ENCODE data around the gene CAMSAP1.

Gene CAMSAP1

DNA sequence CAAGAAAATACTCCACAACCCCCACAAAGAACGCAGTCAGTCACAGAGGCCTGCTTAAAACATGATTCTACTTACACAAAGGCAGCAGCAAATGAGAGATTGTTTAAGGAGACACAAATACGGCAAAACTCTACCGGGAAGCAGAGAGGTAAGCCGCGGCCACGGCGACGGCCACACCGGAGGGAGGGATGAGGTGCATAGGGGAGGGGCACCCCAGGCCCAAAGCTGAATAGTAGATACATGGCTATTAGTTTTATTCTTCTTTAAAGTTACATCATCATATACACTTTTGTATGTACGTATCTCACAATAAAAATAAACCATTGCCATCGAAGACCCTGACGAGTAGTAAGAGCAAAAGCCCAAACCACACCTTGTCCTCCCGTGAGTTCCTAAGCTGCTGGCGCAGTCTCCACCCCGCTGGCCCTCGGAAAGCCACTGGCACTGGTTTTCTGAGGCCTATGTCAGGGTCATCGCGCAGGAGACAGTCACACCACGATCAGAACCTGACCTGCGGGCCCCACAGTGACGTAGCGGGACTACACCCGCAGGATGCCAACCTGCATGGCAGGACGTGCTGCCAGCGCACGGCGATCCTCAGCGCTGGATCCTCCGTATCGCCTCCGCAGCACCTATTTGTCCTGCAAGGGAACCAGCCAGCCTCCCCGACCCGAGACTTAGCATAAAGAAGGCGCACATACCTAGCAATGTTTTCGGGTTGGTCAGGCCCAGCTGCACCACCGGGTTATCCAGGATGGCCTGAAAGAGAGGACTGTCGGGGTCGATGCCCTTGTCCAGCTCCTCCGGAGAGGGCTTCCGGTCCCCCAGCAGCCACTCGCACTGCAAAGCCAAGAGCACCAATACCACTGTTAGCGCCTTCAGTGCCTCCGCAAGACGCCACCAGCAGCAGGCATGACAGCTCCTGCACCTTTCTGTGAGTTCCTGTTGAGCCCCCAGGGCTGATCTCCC lies 30.5 kb upstream of the CAMSAP1 start:
- no peak for DNase-seq

- DNase-seq = no peak
Observed at GRCh38 chr9:135933114-135933513, 25.8 kb upstream of the CAMSAP1 start.

- no peak for DNase-seq
Observed at GRCh38 chr9:135932656-135933055, 25.3 kb upstream of the CAMSAP1 start.

DNA sequence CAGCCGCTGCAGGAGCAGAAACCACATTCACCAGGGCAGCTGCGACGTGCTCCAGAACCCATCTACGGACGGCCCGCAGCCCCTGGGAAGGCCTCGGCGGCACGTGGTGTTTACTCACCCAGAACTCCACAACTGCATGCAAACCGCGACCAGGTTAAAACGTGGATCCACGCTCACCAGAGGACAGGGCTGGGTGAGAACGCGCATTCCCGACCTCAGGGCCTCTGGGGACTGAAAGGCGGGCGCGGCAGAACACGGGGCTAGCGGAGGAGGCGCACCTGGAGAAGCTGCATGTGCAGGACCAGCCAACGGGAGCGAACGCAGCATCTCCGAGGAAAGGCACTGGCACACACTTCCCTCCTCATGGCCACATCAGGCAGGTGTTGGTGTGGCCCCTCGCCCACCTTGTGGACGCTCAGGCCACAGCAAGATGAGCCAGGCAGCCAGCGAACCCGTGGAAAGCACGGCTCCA lies 24.0 kb upstream of the CAMSAP1 start:
- no peak for DNase-seq

- DNase-seq = no peak
Observed at GRCh38 chr9:135930446-135931345, 23.4 kb upstream of the CAMSAP1 start.

DNA sequence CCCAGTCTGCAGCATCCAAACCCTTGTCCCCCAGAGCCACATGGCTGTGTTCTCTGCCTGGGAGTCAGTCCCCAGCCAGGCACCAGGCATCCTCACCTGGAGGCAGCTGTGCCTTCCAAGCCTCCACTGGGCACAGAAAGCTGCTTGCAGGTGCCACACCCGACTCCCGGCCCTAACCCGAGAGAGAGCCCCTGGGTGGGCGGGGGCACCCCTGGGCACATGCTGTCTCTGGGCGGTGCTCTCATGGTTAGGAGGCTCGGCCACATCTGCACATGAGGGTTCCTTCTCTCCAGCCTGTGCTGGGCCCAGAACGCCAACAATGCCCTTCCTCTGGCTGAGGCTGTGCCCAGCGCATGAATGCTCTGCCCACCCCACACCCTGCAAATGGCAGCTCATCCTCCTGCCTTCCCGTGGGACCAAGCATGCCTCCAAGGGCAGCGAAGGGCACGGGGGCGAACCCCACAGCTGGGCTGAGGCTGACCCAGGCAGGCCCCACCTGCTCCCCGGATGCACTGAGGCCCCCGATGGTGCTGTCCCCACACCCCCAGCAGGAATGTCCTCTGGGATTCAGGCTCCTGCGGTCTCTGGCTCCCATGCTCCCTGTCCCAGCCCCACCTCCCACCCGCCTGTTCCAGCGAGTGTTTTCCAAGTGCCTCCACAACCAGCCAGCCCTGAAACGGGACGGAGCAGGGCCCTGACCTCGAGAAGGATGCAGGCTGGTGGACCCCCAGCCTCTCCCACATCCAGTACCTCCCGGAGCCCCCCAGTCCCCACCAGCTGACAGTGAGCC lies 22.5 kb upstream of the CAMSAP1 start:
- DNase-seq = no peak

- DNase-seq = no peak
Observed at GRCh38 chr9:135928731-135929655, 21.6 kb upstream of the CAMSAP1 start.

GRCh38 chr9:135928074-135928730 lies 20.9 kb upstream of the CAMSAP1 start:
- no peak for DNase-seq

DNA sequence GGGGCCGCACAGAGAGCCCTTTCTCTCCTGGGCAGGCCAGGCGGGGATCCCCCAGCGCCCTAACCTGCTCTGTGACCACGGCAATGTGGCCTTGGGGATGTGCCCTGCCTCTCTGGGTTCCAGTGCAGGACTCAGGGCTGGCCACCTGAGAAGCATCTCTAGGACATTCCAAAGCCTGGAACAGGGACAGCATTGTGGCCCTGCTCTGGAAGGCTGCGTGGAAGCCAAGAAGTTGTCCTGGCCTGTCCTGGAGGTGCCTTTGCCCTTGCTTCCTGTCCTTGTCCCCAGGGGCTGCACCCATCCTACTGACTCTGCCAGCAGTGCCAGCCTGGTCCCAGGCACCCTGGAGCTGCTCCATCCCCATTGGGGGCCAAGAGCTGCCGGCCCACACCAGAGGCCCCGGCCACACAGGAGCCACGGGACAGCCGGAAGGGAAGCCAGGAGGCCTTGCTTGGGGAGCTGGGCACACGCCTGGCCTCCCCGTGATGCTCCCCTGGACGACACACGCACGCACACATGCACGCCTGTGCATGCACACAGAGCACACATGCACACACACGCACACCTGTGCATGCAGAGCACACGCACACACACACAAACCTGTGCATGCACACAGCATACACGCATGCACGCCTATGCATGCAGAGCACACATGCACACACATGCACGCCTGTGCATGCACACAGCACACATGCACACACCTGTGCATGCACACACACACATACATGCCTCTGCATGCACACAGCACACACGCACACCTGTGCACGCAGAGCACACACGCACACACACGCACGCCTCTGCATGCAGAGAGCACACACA lies 20.1 kb upstream of the CAMSAP1 start:
- DNase-seq = no peak

DNA sequence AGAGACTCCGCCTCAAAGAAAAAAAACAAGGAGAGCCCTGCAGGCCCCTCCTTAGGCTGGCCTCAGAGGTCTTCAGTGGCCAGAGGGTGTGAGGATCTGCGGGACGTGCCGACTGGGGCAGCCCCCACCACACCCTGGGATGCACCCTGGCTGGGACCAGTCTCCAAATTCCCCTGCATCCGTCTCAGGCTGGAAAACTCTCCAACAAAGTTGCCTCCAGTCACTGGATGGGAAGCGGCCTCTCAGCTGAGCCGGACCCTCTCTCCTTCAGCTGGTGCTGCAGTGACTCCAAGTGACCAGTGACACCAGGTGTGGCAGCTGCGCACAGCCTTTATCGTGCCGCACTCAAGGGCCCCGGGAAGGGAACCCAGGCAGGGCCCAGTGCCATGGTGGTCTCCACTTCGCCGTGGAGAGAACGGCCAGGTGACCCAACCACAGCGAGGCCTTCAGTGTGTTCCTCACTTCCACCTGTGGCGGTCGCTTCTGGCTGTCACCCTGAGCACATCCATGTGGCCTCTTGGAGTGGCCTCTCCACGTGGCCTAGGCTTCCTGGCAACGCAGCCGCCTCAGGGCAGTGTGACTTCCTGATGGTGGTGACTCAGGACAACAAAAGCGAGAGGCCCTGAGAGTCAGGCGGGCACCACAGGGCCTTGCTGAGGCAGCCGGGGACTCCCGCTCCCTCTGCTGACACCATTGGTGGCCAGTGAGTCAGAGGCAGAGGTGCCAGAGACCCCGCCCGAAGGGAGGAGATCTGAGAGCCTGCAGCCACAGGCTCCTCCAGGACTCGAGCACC lies 19.3 kb upstream of the CAMSAP1 start:
- no peak for DNase-seq

GRCh38 chr9:135925496-135926133 lies 18.3 kb upstream of the CAMSAP1 start:
- DNase-seq = no peak

DNA sequence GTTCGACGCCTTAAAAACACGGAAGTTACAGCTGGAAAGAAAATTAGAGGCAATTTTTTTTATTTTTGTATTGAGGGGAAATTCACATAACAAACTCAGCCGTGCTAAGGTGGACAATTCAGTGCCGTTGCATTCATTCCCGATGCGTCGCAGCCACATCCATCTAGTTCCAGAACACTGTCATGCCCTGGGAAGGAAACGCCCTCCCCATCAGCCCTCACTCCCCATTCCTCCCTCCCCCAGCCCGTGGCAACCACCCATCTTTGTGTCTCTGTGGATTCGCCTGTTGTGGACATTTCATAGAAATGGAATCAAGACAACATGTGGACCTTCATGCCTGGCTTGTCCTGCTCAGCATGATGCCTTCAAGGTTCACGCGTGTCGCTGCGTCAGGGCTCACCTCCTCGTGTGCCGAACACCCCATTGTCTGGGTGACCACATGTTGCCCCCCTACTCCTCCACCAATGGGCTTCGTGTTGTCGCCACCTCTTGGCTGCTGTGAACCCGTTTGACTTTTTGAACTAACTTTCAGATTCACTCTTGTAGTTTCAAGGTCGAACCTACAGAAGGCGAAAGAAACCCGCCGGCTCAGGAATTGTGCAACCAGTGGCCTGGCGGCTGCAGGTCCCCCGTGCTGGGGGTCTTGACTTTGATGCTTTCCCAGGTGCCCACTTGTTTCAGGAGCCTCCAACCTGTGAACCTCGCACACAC lies 17.4 kb upstream of the CAMSAP1 start:
- DNase-seq = no peak

DNA sequence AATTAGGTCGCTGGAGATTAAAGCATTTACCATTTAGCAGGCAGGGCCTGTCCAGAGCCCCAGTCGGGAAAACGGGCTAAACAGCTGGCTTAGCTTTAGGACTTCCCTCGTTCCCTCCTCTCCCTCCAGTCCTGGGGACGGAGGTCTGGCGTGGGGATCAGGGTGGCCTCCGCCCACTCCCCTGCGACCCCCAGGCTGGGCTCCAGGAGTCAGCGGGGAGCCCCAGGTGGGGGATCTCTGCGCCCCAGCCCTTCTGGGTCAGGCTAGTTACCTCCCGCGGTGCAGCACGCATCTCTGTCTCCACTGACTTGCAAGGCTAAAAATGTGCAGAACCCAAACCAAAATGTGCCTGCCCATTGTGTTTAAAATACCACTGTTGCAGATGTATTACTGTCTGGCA lies 16.2 kb upstream of the CAMSAP1 start:
- no peak for DNase-seq

- DNase-seq = no peak
Observed at GRCh38 chr9:135921749-135922310, 14.5 kb upstream of the CAMSAP1 start.

DNA sequence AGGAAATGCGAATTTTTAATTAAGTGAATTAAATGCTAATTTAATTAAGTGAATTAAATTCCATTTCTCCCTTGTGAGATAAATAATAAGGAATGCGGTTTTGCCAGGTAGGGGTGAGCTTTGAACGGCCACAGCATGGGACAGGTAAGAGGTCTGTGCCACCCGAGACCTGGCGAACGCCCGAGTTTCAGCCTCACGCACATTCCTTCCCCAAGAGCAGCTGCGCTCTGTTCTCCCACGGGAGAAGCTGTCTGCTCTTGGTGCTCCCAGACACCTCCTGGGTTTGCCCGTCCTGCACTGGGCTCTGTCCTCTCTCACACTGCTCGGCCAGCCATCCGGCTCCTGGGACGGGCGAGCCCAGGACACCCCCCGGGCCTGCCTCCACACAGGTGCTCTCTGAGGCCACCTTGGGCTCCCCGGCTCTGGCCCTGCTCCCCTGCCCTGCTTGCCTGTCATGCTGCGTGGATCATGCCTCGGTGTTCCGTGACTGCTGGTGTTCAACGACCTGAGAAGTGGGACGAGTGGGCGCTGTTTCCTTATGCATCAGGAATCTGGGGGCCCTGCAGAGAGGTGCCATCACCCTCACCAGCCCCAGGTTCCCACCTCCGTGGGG lies 13.7 kb upstream of the CAMSAP1 start:
- no peak for DNase-seq

- DNase-seq = no peak
Observed at GRCh38 chr9:135920256-135920930, 13.0 kb upstream of the CAMSAP1 start.

Measured in NCI-H524 treated with DMSO at 0.1 percent for 48 hours (cell line).